SK-MEL-5 (cell line): ENCODE results near the gene MIPEP. TPM values are rescaled to one million over a fixed set of nuclear protein-coding genes. Genes with fewer than 3 reads are reported as not detected.

Experiments
- DNase-seq: peaks from one replicate; pipeline ENCODE4 v3.0.0-alpha.2; 2016; ENCODE audit warnings: low read depth, low spot score
- in situ Hi-C: cut with HindIII; loops from 2 replicates; pipeline ENCODE4 v1.10.0; 2016; ENCODE audit warnings: low sequenced_read_pairs, high pct_unique_total_duplicates, low pct_unique_long_range_greater_than_20kb
- total RNA-seq: library from RNA; depleted of rRNA; stranded (reverse); fragments of >200 nt; shearing (Covaris generic); gene quantifications from 2 replicates; pipeline ENCODE4 v1.2.3, GENCODE V29; 2014

The MIPEP gene
- total RNA-seq, 1 experiment from 2014 or later: 62.1 TPM

DNA sequence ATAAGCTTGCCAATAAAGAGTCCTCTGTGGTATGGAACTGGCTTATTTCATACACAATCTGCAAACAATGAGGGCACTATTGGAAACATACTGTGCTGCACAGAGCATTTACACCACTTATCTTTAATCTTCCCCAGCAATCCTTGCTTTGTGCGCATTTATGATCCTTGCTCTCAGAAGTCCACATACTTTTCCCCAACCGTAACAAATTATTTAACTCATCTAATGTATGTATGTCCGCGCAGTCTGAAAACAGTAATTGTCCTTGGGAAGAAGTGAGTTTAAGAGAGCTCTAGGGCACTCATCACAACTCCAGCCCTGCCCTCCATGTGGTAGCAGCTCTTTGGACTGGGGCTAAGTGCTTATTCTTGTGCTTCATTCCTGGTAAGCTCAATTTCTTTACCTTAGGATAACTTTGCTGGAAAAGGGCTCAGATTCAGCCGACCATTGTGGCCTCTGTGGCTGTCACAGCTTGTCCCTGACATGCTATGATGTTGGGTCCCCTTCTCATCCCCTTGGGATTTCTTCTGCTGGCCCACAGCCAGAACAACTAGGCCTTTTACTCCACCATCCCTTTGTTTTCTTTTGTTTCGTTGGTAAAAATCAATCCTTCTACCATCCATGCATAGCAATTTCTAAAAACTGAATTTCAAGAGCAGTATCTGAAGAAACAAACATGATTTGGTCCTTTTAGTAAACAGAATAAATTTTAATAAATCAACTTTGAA lies 166.3 kb downstream of the MIPEP start:
- DNase-seq: peak; percentile 98

DNA sequence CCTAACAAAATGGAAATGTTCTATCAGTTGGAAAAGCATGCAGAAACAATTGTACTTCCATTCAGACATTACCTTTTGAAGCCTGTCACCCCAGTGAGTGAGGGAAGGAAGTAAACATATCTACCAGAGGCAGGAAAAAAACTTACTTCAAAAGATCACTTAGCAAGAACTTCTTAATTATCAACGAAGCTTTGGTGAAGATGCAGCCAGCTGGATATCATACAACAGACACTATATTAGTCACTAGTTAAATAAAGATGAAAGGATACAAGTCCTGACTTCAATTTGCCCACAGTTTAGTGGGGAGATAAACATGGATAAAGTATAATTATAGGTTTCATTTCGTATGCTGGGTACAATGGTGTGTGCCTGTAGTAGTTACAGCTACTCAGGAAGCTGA lies 170.2 kb downstream of the MIPEP start:
- in situ Hi-C loops: no loop called here
- DNase-seq: no peak

More for the DNA sequence above, 166.3 kb downstream of the MIPEP start:
- in situ Hi-C loops: no loop called here

GRCh38 chr13:23716401-23716800 lies 172.8 kb downstream of the MIPEP start:
- in situ Hi-C loops: no loop called here
- no peak for DNase-seq

DNA sequence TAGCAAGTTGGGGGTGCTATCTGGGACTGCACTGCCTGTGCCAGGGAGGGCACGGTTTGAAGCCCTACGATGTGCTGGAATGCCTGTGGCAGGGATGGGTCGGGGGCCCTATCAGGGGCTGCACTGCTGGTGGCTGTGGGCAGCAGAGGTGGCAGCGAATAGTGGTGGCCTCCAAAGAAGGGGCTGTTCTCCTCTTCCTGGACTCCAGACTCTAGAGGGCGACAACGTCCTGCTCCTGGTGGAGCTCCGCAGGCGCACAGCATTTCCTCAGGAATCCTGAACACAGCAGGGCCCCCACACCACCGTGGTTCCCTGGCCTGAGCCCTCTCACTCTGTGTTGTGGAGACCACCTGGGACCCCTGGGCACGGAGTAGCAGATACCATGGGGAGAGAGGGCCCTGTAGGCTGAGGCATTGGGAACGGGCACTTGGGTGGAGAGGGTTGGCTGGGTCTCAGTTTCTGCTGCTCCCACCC lies 173.4 kb downstream of the MIPEP start:
- DNase-seq: peak; percentile 85
- in situ Hi-C loops: no loop called here

GRCh38 chr13:23715092-23715761 lies 174.0 kb downstream of the MIPEP start:
- peak; percentile 42 for DNase-seq
- in situ Hi-C loops: no loop called here

DNA sequence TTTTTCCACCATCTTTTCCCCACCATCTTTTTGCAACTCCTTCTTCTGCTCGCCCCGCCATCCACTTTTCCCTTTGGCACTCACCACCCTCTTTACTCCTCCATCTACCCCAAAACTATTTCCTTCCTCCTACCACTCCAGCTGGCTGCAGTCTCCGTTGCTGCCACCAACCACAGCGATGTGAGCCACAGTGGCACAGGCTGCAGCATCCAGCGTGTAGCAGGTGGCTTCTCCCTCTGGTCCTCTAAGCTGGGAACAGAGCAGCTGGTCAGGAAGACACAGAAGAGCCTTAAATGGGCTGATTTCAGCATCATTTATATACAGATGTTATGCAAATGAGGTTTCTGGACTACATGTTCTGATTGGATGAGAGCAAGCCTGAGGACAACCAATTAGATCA lies 174.5 kb downstream of the MIPEP start:
- in situ Hi-C loops: no loop called here

GRCh38 chr13:23711355-23711754 lies 177.8 kb downstream of the MIPEP start:
- no peak for DNase-seq
- in situ Hi-C loops: no loop called here

More for the DNA sequence above, 174.5 kb downstream of the MIPEP start:
- no peak for DNase-seq

- DNase-seq: no peak
- in situ Hi-C loops: no loop called here
Observed at GRCh38 chr13:23710366-23710765, 178.8 kb downstream of the MIPEP start.

- DNase-seq: no peak
- in situ Hi-C loops: no loop called here
Observed at GRCh38 chr13:23709536-23709935, 179.7 kb downstream of the MIPEP start.

GRCh38 chr13:23707674-23708073 lies 181.5 kb downstream of the MIPEP start:
- in situ Hi-C loops: no loop called here
- peak; percentile 59 for DNase-seq

GRCh38 chr13:23705583-23705982 lies 183.6 kb downstream of the MIPEP start:
- DNase-seq: no peak
- in situ Hi-C loops: no loop called here

GRCh38 chr13:23703246-23703860 lies 185.8 kb downstream of the MIPEP start:
- no peak for DNase-seq
- in situ Hi-C loops: no loop called here

DNA sequence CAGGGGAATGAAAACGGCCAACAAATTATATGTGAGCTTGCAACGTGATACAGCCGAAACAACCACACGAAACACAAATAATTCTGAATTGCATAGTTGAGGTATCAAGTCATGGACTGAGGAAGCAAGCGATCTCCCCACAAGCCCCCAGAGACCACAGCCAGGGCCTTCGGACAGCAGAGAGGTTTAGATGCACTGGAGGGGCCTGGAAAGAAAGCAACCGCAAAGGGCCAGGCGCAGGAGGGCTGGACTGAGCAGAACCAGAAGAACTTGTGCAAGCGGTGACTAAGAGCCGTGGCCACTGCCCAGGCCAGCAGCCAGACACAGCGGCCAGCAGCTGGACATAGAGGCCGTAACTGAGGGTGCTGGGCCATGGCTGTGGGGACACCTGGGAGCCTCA lies 187.6 kb downstream of the MIPEP start:
- no peak for DNase-seq
- in situ Hi-C loops: no loop called here

GRCh38 chr13:23701186-23701585 lies 188.0 kb downstream of the MIPEP start:
- in situ Hi-C loops: no loop called here
- DNase-seq: no peak

DNA sequence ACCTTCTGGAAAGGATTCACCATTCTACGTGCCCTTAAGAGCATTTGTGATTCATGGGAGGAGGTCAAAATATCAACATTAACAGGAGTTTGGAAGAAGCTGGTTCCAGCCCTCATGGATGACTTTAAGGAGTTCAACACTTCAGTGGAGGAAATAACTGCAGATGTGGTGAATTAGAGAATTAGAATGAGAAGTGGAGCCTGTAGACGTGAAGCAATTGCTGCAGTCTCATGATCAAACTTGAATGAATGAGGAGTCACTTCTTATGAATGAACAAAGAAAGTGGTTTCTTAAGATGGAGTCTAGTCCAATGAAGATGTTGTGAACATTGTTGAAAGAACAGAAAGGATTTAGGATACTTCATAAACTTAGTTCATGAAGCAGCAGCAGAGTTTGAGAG lies 189.9 kb downstream of the MIPEP start:
- in situ Hi-C loops: no loop called here
- peak; percentile 32 for DNase-seq

DNA sequence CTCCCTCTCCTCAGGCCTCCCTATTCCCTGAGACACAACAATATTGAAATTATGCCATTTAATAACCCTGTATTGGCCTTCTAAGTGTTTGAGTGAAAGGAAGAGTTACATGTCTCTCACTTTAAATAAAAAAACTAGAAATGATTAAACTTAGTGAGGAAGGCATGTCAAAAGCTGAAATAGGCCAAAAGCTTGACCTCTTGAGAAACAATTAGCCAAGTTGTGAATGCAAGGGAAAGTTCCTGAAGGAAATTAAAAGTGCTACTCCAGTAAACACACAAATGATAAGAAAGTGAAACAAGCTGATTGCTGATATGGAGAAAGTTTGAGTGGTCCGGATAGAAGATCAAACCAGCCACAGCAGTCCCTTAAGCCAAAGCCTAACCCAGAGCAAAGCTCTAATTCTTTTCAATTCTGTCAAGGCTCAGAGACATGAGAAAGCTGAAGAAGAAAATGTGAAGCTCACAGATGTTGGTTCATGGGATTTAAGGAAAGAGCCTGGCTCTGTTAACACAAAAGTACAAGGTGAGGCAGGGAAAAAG lies 191.4 kb downstream of the MIPEP start:
- in situ Hi-C loops: no loop called here
- no peak for DNase-seq

- DNase-seq: no peak
- in situ Hi-C loops: no loop called here
Observed at GRCh38 chr13:23696610-23697009, 192.6 kb downstream of the MIPEP start.

DNA sequence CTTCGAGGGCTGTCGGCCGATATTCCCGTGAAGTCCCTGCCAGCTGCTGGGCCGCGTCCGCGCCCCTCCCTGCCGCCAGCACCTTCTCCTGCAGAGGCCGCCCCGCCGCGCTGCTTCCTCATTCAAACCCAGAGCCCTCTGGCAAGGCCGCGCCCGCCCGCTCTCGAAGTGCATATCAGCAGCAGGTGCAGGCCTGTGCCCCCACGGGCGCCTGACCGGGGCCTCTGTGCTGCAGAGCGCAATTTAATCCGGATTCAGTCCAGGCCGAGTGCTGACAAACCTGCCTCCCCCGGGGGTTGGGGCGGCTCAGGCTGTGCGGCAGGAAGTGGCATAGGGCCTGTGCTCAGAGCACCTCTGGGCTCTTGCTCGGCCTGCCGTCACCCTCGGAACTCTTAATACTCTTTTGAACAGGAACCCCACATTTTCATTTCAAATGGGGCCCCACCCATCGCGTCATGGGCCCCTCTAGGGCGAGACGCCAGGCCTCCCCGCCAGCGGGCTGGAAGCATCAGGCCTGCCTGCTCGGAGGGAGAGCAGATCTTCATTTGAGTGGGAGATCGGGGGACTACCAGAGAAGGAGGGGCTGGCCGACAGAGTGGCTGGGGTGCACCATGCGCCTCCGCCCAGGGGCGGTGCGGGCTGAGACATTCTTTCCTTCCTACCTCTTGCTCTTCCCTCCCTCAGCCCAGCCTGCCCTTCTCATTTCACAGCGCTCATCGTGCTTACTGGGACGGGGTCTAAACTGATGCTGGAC lies 193.3 kb downstream of the MIPEP start:
- in situ Hi-C loops: no loop called here
- DNase-seq: no peak
